Uterus (tissue), 4 donors: ENCODE data around the gene WRAP73. TPM values are rescaled to one million over a fixed set of nuclear protein-coding genes. Genes with fewer than 3 reads are reported as not detected.

Experiments used
- DNase-seq, 2 donors: peaks; one replicate each; pipeline ENCODE4 v3.0.0-alpha.2; 2019 to 2020
- H3K27ac ChIP-seq, 2 donors: fragments of 200-600 bp; sonication (generic); 1 replicate in 1 of 2; 2 replicates in 1 of 2; pipeline ENCODE4 v1.5.1; 2016 to 2018
- H3K27me3 ChIP-seq, 2 donors: fragments of 200-600 bp; sonication (generic); one replicate each; pipeline ENCODE4 v1.5.1; 2018 to 2019; ENCODE audit warnings: control low read depth in 1 of 2
- H3K36me3 ChIP-seq, 2 donors: fragments of 200-600 bp; sonication (generic); one replicate each; pipeline ENCODE4 v1.5.1; 2019; ENCODE audit warnings: control low read depth in 1 of 2
- H3K4me1 ChIP-seq, 2 donors: fragments of 200-600 bp; sonication (generic); one replicate each; pipeline ENCODE4 v1.5.1; 2018 to 2019; ENCODE audit warnings: control low read depth in 1 of 2
- H3K4me3 ChIP-seq, 2 donors: fragments of 200-600 bp; sonication (generic); 1 replicate in 1 of 2; 2 replicates in 1 of 2; pipeline ENCODE4 v1.5.1; 2018 to 2019; ENCODE audit warnings: mild to moderate bottlenecking in 1 of 2
- H3K9me3 ChIP-seq, 2 donors: fragments of 200-600 bp; sonication (generic); one replicate each; pipeline ENCODE4 v1.5.1; 2019; ENCODE audit warnings: control low read depth in 1 of 2
- CTCF ChIP-seq, 4 experiments: fragments of 200-600 bp in 2 of 4; fragments of 450-650 bp in 2 of 4; sonication (generic) in 2 of 4; IDR thresholded peaks; one replicate each; pipeline ENCODE4 v1.5.1; 2016 to 2019; ENCODE audit warnings: antibody characterized with exemption in 4 of 4, mild to moderate bottlenecking in 2 of 4, moderate library complexity in 1 of 4
- POLR2A ChIP-seq, 2 donors: fragments of 450-650 bp; IDR thresholded peaks; one replicate each; pipeline ENCODE4 v1.6.1; 2016; ENCODE audit warnings: antibody characterized with exemption in 2 of 2, mild to moderate bottlenecking in 1 of 2, moderate library complexity in 1 of 2
- intact Hi-C: fragments of 100-400 bp; cut with DNase I; formaldehyde crosslinking; loops from one replicate; pipeline ENCODE4 v1.15.1; 2023; ENCODE audit warnings: low total_unique reads
- total RNA-seq, 4 donors: library from RNA; depleted of rRNA in 3 of 4; stranded (reverse); fragments of >200 nt in 3 of 4; gene quantifications; one replicate each; pipeline versions ENCODE4 v1.1.0 to v1.2.4, GENCODE V29; 2014 to 2023
- donor health status: DM: yes; HTN: yes; CAD: no.

WRAP73 gene
- total RNA-seq, 4 donors from 2014 or later, result 4.6 to 31.7 (median 25.0) TPM

- no peaks in the 10 kb centered on the region for H3K36me3 ChIP-seq
- no peak for DNase-seq
- no peak overlapping the region for H3K27ac ChIP-seq
- H3K27me3 ChIP-seq, result peaks cover 0 to 4% of the 10 kb centered on the region in 2 donors
- intact Hi-C loops, result no loop called here
- H3K9me3 ChIP-seq, result no peaks in the 10 kb centered on the region
- H3K4me3 ChIP-seq, result no peak overlapping the region
- no peak for TF ChIP-seq POLR2A (IDR thresholded peaks at IDR 0.05)
- no peak for TF ChIP-seq CTCF (IDR thresholded peaks at IDR 0.05)
- H3K4me1 ChIP-seq, result no peaks in the 10 kb centered on the region
Observed at GRCh38 chr1:3681231-3681897, 31.5 kb upstream of the WRAP73 start.

- TF ChIP-seq POLR2A (IDR thresholded peaks at IDR 0.05), result no peak
- TF ChIP-seq CTCF (IDR thresholded peaks at IDR 0.05), result no peak
- H3K27me3 ChIP-seq, result peaks cover 0 to 4% of the 10 kb centered on the region in 2 donors
- intact Hi-C loops, result no loop called here
- H3K4me3 ChIP-seq, result no peak overlapping the region
- DNase-seq, result no peak
- no peaks in the 10 kb centered on the region for H3K36me3 ChIP-seq
- no peak overlapping the region for H3K27ac ChIP-seq
- no peaks in the 10 kb centered on the region for H3K4me1 ChIP-seq
- no peaks in the 10 kb centered on the region for H3K9me3 ChIP-seq
Observed at GRCh38 chr1:3680488-3681230, 30.8 kb upstream of the WRAP73 start.

- Histone ChIP-seq H3K27ac (no peak overlapping the region), H3K4me3 (no peak overlapping the region), H3K9me3 (no peaks in the 10 kb centered on the region), H3K36me3 (no peaks in the 10 kb centered on the region), H3K27me3 (peaks cover 0 to 4% of the 10 kb centered on the region in 2 donors), H3K4me1 (no peaks in the 10 kb centered on the region)
- intact Hi-C loops, result no loop called here
- TF ChIP-seq POLR2A (IDR thresholded peaks at IDR 0.05), result no peak
- no peak for TF ChIP-seq CTCF (IDR thresholded peaks at IDR 0.05)
- DNase-seq, result no peak
Observed at GRCh38 chr1:3679799-3680453, 30.0 kb upstream of the WRAP73 start.

GRCh38 chr1:3679098-3679555 lies 29.2 kb upstream of the WRAP73 start:
- DNase-seq, result no peak
- Histone ChIP-seq H3K36me3 (no peaks in the 10 kb centered on the region), H3K27ac (no peak overlapping the region), H3K27me3 (peaks cover 0 to 2% of the 10 kb centered on the region in 2 donors), H3K4me1 (no peaks in the 10 kb centered on the region), H3K9me3 (no peaks in the 10 kb centered on the region), H3K4me3 (no peak overlapping the region)
- TF ChIP-seq CTCF (IDR thresholded peaks at IDR 0.05) (no peak), POLR2A (IDR thresholded peaks at IDR 0.05) (no peak)
- intact Hi-C loops, result no loop called here
